ENCODE data around the gene ELK1. TPM values are rescaled to one million over a fixed set of nuclear protein-coding genes. Genes with fewer than 3 reads are reported as not detected.
A peak's percentile ranks its signal among the peaks of the same experiment; 100 is the strongest.

Gene ELK1
- total and polyA plus RNA-seq, 5 experiments from 2014 or later = 15.2 to 36.4 (median 19.1) TPM

DNA sequence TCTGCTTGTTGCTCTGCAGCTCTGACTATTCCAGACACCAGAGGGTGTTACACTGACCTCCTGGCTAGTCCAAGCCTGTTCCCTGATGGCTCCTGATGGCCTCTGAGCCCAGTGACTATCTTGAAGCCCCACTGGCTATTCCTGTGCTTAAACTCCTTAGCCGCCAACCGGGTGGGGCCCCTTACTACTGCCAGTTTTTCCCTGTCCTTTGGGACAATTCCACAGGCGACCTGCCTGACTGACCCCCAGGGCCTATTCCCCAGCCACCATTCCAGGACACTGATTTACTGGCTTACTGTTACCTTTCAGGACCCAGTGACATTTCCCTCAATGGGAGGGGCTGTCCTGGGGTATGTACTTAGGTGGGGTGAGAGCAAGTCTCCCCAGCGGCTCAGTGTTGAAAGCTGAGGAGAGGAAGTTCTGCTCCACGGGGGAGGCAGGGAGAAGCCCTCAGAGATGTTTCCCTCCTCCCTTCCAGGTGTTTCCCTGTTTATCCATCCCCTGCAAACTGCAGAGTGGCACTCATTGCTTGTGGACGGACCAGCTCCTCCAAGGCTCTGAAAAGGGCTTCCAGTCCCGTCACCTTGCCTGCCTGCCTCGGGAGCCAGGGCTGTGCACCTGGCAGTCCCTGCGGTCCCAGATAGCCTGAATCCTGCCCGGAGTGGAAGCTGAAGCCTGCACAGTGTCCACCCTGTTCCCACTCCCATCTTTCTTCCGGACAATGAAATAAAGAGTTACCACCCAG lies 64.1 kb downstream of the ELK1 start:
- POLR2A ChIA-PET = no interaction called here
- Mint-ChIP-seq H3K9me3 (no peaks in the 10 kb centered on the region), H3K27ac (peak overlapping the region in 3 of 10 donors; percentile 29 to 63 (median 48)), H3K4me1 (peaks cover 15 to 29% (median 19%) of the 10 kb centered on the region in 4 donors), H3K27me3 (no peaks in the 10 kb centered on the region), H3K4me3 (no peak overlapping the region), H3K36me3 (peaks cover 0 to 8% (median 0%) of the 10 kb centered on the region in 3 donors)
- ATAC-seq = no peak
- DNase-seq = no peak

Small RNAs within 50 kb of the gene (microRNA-seq; reads per million reads assigned to microRNA genes)
- gene MIR4769 (ENCODE audit: borderline microRNAs expressed) = not detected

Other genes starting within 250 kb of the ELK1 start
- 10 to 100 TPM; 15.1 to 15.3 TPM for gene ZNF41, start 167.3 kb downstream of the ELK1 start, total RNA-seq
- gene ZNF41, start 167.3 kb downstream of the ELK1 start, polyA plus RNA-seq = 1 to 10 TPM; 3.5 to 4.7 (median 4.4) TPM
- gene ARAF, start 89.4 kb downstream of the ELK1 start, total RNA-seq = 100 to 1,000 TPM; 109 to 121 TPM
- 10 to 100 TPM; 63.2 to 95.4 (median 74.5) TPM for gene ARAF, start 89.4 kb downstream of the ELK1 start, polyA plus RNA-seq
- gene TIMP1, start 68.1 kb downstream of the ELK1 start, total RNA-seq = 10 to 100 TPM; 31.3 to 37.4 TPM
- gene TIMP1, start 68.1 kb downstream of the ELK1 start, polyA plus RNA-seq = 10 to 100 TPM; 49.9 to 75.5 (median 59.6) TPM
- gene SYN1, start 30.7 kb downstream of the ELK1 start, total RNA-seq = 1 to 10 TPM in 1 of 2 experiments, under 1 TPM in 1; 0.47 to 1.2 TPM
- gene SYN1, start 30.7 kb downstream of the ELK1 start, polyA plus RNA-seq = 1 to 10 TPM in 1 of 3 donors, under 1 TPM in 2; 0.30 to 1.3 (median 0.95) TPM
- gene CFP, start 20.6 kb downstream of the ELK1 start, total RNA-seq = 10 to 100 TPM; 16.9 to 19.5 TPM
- gene CFP, start 20.6 kb downstream of the ELK1 start, polyA plus RNA-seq = 10 to 100 TPM in 2 of 3 donors, 1 to 10 TPM in 1; 5.4 to 12.7 (median 10.3) TPM
- 100 to 1,000 TPM; 215 to 217 TPM for gene UXT, start 8.6 kb upstream of the ELK1 start, total RNA-seq
- gene UXT, start 8.6 kb upstream of the ELK1 start, polyA plus RNA-seq = 100 to 1,000 TPM; 383 to 458 (median 390) TPM
- 10 to 100 TPM; 12.7 to 13.3 TPM for gene ZNF81, start 186.3 kb upstream of the ELK1 start, total RNA-seq
- gene ZNF81, start 186.3 kb upstream of the ELK1 start, polyA plus RNA-seq = 1 to 10 TPM; 1.5 to 4.8 (median 4.0) TPM